H1 (cell line): Measurements from ENCODE around the gene B9D1.

Source experiments
- CHD1 ChIP-seq: IDR thresholded peaks from 2 replicates; pipeline ENCODE4 v1.6.1; 2012; ENCODE audit warnings: low read depth, low read length, improper control_type of control experiment
- EGR1 ChIP-seq: IDR thresholded peaks from 2 replicates; pipeline ENCODE4 v1.6.1; 2011; ENCODE audit warnings: low read depth, low read length, borderline replicate concordance
- EP300 ChIP-seq, 2 experiments: IDR thresholded peaks; 1 replicate in 1 of 2; 2 replicates in 1 of 2; pipeline ENCODE4 v1.6.1; 2011 to 2012; ENCODE audit warnings: low read depth in 2 of 2, low read length in 2 of 2, mild to moderate bottlenecking in 2 of 2, borderline replicate concordance in 1 of 2, inconsistent platforms in 1 of 2, moderate library complexity in 1 of 2
- EZH2 ChIP-seq: fragments of 200-600 bp; sonication (generic); IDR thresholded peaks from 2 replicates; pipeline ENCODE4 v1.7.1; 2012; ENCODE audit warnings: low read depth, mild to moderate bottlenecking, moderate library complexity, low read length, inconsistent platforms; ENCODE audit not compliant: severe bottlenecking
- FOSL1 ChIP-seq: IDR thresholded peaks from 2 replicates; pipeline ENCODE4 v1.6.1; 2011; ENCODE audit warnings: mild to moderate bottlenecking, low read depth, low read length, moderate library complexity; ENCODE audit not compliant: insufficient read depth
- HDAC2 ChIP-seq, 2 experiments: fragments of 300-600 bp in 1 of 2; sonication (generic) in 1 of 2; IDR thresholded peaks; 2 replicates each; pipeline ENCODE4 v1.6.1; 2011 to 2012; ENCODE audit warnings: low read depth in 2 of 2, low read length in 2 of 2, mild to moderate bottlenecking in 2 of 2, moderate library complexity in 2 of 2, borderline replicate concordance in 1 of 2, inconsistent platforms in 1 of 2
- SIRT6 ChIP-seq: IDR thresholded peaks from one replicate; pipeline ENCODE4 v1.7.1; 2012; ENCODE audit warnings: low read length, inconsistent platforms
- TF ChIP-seq, protein P1 (sequence below), 3 experiments: IDR thresholded peaks; 1 replicate in 2 of 3; 2 replicates in 1 of 3; pipeline versions ENCODE4 v1.5.1 to v1.6.1; 2011; ENCODE audit warnings: low read length in 3 of 3, mild to moderate bottlenecking in 3 of 3, inconsistent platforms in 2 of 3, low read depth in 1 of 3, moderate library complexity in 1 of 3; ENCODE audit not compliant: insufficient read depth in 1 of 3; ENCODE audit errors: control extremely low read depth in 1 of 3
- TF ChIP-seq, protein P2 (sequence below): IDR thresholded peaks from 2 replicates; pipeline ENCODE4 v1.6.1; 2012; ENCODE audit warnings: inconsistent platforms
- TF ChIP-seq, protein P3 (sequence below): IDR thresholded peaks from 2 replicates; pipeline ENCODE4 v1.6.1; 2011; ENCODE audit warnings: low read length, improper control_type of control experiment

DNA sequence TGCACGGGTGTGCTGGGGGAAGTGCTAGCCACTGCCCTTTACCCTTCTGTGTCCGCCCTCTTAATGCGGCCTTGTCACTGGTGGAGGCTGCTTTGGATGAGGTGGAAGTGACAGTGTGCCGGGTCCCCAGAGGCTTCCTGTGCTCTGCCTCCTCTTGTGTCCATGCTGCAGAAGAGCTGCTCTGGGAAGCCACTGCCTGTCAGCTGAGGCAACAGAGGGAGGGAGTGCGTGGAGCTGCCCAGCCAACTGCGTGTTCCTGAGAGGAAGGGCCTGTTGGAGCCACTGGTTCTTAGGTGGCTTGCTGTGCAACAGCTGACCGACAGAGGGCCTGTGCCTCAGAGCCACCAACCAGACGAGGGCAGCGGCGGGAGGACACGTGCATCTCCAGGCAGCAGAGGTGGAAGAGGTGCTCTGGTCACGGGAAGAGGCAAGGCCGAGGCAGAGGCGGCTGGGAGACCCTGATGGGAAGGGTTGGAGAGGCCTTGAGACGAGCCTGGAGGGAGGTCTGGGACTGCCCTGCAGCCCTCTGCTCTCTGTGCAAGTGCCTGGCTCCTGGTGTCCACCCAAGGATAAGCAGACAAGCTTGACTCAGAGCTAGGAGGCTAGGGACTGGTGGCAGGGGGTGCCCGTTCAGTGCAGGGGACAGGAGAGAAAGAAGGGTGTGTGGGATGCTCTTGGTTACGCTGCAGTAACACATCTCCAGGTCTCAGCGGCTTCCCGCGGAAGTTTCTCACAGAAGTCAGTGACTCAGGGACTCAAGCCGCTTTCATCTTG, 25.4 kb downstream of the B9D1 start:
- TF ChIP-seq, protein P1, sequence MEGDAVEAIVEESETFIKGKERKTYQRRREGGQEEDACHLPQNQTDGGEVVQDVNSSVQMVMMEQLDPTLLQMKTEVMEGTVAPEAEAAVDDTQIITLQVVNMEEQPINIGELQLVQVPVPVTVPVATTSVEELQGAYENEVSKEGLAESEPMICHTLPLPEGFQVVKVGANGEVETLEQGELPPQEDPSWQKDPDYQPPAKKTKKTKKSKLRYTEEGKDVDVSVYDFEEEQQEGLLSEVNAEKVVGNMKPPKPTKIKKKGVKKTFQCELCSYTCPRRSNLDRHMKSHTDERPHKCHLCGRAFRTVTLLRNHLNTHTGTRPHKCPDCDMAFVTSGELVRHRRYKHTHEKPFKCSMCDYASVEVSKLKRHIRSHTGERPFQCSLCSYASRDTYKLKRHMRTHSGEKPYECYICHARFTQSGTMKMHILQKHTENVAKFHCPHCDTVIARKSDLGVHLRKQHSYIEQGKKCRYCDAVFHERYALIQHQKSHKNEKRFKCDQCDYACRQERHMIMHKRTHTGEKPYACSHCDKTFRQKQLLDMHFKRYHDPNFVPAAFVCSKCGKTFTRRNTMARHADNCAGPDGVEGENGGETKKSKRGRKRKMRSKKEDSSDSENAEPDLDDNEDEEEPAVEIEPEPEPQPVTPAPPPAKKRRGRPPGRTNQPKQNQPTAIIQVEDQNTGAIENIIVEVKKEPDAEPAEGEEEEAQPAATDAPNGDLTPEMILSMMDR (IDR thresholded peaks at IDR 0.05; ENCODE audit: control extremely low read depth in 1 of 3, insufficient read depth in 1 of 3, low read depth in 1 of 3, low read length in 3 of 3), result peak; percentile 45 to 60 (median 55)
- TF ChIP-seq SIRT6 (no peak), CHD1 (no peak), HDAC2 (IDR thresholded peaks at IDR 0.05; ENCODE audit: borderline replicate concordance in 1 of 2, low read depth in 2 of 2, low read length in 2 of 2) (no peak), EP300 (IDR thresholded peaks at IDR 0.05; ENCODE audit: borderline replicate concordance in 1 of 2, low read depth in 2 of 2, low read length in 2 of 2) (no peak), EZH2 (no peak), EGR1 (no peak), FOSL1 (no peak)
- TF ChIP-seq, protein P2, sequence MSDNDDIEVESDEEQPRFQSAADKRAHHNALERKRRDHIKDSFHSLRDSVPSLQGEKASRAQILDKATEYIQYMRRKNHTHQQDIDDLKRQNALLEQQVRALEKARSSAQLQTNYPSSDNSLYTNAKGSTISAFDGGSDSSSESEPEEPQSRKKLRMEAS, result peak; percentile 64
- TF ChIP-seq, protein P3, sequence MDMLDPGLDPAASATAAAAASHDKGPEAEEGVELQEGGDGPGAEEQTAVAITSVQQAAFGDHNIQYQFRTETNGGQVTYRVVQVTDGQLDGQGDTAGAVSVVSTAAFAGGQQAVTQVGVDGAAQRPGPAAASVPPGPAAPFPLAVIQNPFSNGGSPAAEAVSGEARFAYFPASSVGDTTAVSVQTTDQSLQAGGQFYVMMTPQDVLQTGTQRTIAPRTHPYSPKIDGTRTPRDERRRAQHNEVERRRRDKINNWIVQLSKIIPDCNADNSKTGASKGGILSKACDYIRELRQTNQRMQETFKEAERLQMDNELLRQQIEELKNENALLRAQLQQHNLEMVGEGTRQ, result no peak
